HG02981 (cell line): ENCODE results near the gene CAV1.
A peak's percentile ranks its signal among the peaks of the same experiment; 100 is the strongest.

Experiments
- ATAC-seq: cut with Tn5 transposase; IDR thresholded peaks from one replicate; pipeline ENCODE4 v1.9.1; 2021; ENCODE audit warnings: mild to moderate bottlenecking, moderate library complexity; ENCODE audit not compliant: unreplicated experiment

Gene CAV1

GRCh38 chr7:116529250-116529649, 4.4 kb downstream of the CAV1 start:
- no peak for ATAC-seq

DNA sequence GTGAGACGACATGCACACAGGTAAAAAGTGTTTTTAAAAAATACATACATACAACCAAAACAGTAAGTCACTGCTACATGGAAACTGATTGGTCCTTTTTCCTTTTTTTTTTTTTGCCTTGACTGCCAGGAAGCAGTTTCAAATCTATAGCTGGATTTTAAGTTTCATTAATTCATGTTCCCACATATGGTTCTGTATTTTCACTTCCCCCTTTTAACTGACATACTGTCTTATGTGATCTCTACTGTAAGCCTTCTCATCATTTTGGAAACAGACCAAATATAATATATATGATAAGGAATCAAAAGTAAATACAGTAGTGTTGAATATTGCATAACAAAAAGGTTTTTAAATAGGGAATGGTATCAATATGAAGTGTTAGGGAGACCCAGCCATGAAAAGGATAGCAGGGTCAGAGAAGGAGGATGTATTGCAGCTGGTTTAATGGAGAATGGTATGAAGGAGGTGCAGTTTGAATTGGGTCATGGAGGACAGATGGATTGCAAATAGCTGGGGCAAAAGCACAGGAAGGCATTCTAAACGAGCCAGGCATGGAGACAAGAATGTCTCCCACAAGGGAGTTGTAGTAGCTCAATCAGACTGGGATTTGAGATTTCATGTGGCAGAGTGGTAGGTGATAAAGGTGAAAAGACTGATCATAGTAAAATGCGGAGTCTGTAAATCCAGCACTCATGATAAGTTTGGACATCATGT, 5.4 kb downstream of the CAV1 start:
- no peak for ATAC-seq

GRCh38 chr7:116532102-116532688, 7.4 kb downstream of the CAV1 start:
- no peak for ATAC-seq

GRCh38 chr7:116534790-116535189, 10.0 kb downstream of the CAV1 start:
- no peak for ATAC-seq

DNA sequence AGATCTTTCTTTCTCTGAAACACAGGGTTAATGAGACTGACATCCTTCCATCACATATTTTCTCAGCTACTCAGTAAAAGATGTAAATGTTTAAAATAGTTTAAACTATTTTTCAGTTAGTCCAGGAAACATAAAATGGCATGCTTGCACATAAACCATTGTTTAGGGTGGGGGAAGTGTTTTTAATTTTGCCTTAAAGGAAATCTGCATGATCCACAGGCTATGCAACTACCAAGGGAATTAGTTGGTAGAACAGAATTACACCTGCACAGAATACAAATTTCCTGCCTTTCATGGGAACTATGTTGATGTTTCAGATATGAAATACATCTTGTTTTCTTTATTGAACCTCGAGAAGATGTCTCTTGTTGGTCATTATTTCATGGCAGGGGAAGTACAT, 10.6 kb downstream of the CAV1 start:
- no peak for ATAC-seq

- no peak for ATAC-seq
Observed at GRCh38 chr7:116538138-116538537, 13.3 kb downstream of the CAV1 start.

DNA sequence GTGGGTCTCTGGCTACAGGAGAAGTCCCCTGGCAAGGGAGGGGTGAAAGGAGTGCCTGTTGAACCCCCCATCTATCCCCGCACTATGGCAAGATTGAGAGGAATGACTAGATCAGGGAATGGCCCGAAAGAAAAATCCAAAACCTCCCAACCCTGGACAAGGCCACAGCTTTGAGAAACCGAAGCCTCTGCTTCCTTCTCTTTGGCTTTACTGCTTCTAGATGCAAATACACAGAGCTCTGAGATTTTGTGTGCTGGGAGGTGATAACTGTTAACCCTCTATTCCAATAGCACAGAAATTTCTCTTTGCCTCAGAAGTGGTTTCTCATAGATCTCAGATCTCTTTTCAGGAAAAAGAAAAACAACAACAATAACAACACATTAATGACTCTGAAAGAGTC, 15.0 kb downstream of the CAV1 start:
- no peak for ATAC-seq

DNA sequence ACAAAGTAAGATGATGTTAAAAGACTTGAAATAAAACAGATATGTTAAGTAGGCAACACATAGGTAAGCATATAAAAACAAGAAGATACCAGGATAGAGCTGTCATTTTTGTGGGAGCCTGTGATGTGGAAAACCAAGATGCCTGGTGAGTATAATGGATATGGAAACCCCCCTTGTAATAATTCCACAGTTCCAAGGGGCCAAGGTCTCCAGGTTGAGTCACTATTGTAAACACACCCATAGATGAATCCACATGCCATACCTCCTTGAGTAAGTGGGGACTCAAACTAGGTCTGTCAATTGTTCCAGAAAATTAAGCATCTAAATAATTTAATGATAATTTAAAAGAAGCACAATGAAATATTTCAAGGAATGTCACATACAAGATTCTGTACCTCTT, 15.9 kb downstream of the CAV1 start:
- no peak for ATAC-seq

DNA sequence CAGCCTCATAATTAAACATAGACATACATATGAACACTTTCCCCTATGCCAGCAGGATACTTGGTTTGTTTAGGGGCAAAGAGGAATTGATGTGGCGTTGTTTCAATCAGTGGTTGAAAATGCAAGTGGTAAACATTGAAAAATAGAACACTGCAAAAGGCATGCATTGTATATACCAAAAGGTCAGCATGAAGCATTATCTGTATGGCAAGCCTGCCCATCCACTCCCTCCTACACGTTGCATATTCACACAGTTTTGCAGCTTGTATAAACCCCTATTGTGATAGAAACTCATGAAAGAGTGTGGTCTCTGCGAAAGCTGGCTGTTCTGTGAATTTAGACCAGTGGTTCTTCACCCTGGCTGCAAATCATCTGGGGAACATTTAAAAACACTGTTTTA, 17.1 kb downstream of the CAV1 start:
- no peak for ATAC-seq

GRCh38 chr7:116542618-116543017, 17.8 kb downstream of the CAV1 start:
- ATAC-seq: no peak

- ATAC-seq: no peak
Observed at GRCh38 chr7:116543664-116544063, 18.8 kb downstream of the CAV1 start.

- no peak for ATAC-seq
Observed at GRCh38 chr7:116544487-116544886, 19.7 kb downstream of the CAV1 start.

- ATAC-seq: no peak
Observed at GRCh38 chr7:116545411-116545993, 20.7 kb downstream of the CAV1 start.

GRCh38 chr7:116546054-116546453, 21.2 kb downstream of the CAV1 start:
- no peak for ATAC-seq

DNA sequence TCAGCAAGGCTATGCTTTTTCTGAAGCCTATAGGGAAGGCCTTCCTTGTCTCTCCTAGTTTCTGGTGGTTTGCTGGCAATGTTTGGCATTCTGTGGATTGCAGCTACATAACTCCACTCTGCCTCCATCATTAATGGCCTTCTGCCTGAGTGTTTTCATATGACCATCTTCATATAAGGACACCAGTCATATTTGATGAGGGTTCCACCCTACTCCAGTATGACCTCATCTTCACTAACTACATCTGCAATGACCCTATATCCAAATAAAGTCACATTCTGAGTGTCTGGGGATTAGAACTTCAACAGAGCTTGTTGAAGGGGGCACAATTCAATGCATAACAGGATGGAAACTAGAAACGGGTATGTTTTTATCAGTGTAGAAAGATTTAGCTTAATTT, 22.1 kb downstream of the CAV1 start:
- no peak for ATAC-seq

GRCh38 chr7:116547347-116547746, 22.5 kb downstream of the CAV1 start:
- no peak for ATAC-seq

GRCh38 chr7:116548506-116548905, 23.7 kb downstream of the CAV1 start:
- peak; percentile 62 for ATAC-seq

DNA sequence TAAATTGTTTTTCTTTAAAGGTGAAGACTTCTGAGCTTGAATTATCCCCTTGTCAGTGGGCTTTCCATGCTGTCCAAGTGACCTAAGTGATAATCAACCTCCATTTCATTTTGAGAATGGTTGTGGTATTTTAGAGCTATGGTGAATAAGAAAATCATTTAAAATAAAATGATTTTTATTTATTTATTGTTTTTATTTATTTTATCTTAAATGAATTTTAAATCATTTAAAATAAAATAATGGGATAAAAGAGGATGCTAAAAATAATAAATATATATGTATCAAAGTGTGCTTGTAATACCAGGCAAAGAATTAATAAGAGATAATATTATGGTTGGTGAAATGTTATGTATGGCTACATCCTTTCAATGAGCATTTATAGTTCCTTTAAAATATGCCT, 24.5 kb downstream of the CAV1 start:
- ATAC-seq: no peak

DNA sequence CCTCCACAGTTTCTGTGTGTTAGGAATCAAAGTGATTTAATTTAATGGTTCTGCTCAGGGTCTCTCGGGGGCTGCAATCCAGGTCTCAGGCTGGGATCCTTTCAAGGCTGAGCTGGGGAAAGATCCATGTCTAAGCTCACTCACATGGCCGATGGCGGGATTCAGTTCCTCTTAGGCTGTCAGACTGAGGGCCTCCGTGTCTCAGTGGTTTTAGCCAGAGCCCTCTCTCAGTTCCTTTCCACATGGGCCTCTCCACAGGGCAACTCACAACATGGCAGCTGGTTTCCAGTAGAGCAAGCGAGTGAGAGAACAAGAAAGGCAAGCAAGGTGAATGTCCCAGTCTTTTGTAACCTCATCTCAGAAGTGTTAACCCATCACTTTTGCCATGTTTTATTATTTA, 26.9 kb downstream of the CAV1 start:
- ATAC-seq: no peak

GRCh38 chr7:116552602-116553001, 27.8 kb downstream of the CAV1 start:
- no peak for ATAC-seq

- no peak for ATAC-seq
Observed at GRCh38 chr7:116553168-116553964, 28.5 kb downstream of the CAV1 start.

DNA sequence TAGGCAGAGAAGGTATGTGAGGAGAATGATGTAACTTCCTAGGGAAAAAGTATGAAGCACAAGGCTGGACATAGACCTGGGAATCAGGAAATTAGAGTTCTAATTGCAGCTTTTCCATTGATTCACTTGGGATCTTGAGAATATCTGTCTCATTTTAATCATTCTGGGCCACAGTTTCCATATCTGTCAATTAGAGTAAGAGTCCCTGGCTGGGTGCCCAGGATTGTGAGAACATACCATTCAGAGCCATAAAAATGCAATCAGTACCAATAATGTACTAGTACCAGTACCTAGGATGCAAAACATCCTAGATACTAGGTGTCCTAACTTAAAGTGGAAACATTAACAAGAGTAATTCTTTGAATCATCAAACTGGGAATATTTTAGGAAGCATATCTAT, 29.6 kb downstream of the CAV1 start:
- ATAC-seq: no peak
